HG02763 (cell line): ENCODE results near the gene RASA3.
A peak's percentile ranks its signal among the peaks of the same experiment; 100 is the strongest.
"Not testable (repeated sequence)": the region's sequence is repeated elsewhere in the genome, so short reads cannot be mapped to it uniquely, and the experiment has no call there.

Source experiments
- ATAC-seq: cut with Tn5 transposase; IDR thresholded peaks from one replicate; pipeline ENCODE4 v1.9.1; 2021; ENCODE audit warnings: mild to moderate bottlenecking, moderate library complexity; ENCODE audit not compliant: unreplicated experiment

RASA3 gene

GRCh38 chr13:114025714-114026431 is 106.5 kb downstream of the RASA3 start:
- no peak for ATAC-seq

GRCh38 chr13:114025405-114025713 is 107.1 kb downstream of the RASA3 start:
- no peak for ATAC-seq

- ATAC-seq = peak; percentile 63
Measured at GRCh38 chr13:114024603-114025404, 107.6 kb downstream of the RASA3 start.

GRCh38 chr13:114023716-114024602 is 108.5 kb downstream of the RASA3 start:
- ATAC-seq = no peak

- ATAC-seq = no peak
Measured at GRCh38 chr13:114022876-114023275, 109.5 kb downstream of the RASA3 start.

GRCh38 chr13:114022309-114022669 is 110.1 kb downstream of the RASA3 start:
- ATAC-seq = no peak

GRCh38 chr13:114021464-114022308 is 110.7 kb downstream of the RASA3 start:
- no peak for ATAC-seq

GRCh38 chr13:114020750-114021463 is 111.5 kb downstream of the RASA3 start:
- no peak for ATAC-seq

GRCh38 chr13:114020134-114020533 is 112.3 kb downstream of the RASA3 start:
- ATAC-seq = not testable (repeated sequence)

- no peak for ATAC-seq
Measured at GRCh38 chr13:114019367-114019766, 113.1 kb downstream of the RASA3 start.

- no peak for ATAC-seq
Measured at GRCh38 chr13:114018461-114019055, 113.9 kb downstream of the RASA3 start.

GRCh38 chr13:114017966-114018365 is 114.5 kb downstream of the RASA3 start:
- ATAC-seq = no peak

- no peak for ATAC-seq
Measured at GRCh38 chr13:114017028-114017630, 115.3 kb downstream of the RASA3 start.

- ATAC-seq = no peak
Measured at GRCh38 chr13:114016321-114017027, 115.9 kb downstream of the RASA3 start.

- no peak for ATAC-seq
Measured at GRCh38 chr13:114015969-114016295, 116.5 kb downstream of the RASA3 start.

GRCh38 chr13:114015111-114015968 is 117.1 kb downstream of the RASA3 start:
- ATAC-seq = no peak

- ATAC-seq = no peak
Measured at GRCh38 chr13:114013952-114014629, 118.3 kb downstream of the RASA3 start.
